ENCODE data around the gene HTRA3. TPM values are rescaled to one million over a fixed set of nuclear protein-coding genes. Genes with fewer than 3 reads are reported as not detected.
A peak's percentile ranks its signal among the peaks of the same experiment; 100 is the strongest.

Gene HTRA3
- total and polyA plus RNA-seq, 4 experiments from 2014 or later = not detected

GRCh38 chr4:8294036-8294435 lies 24.5 kb downstream of the HTRA3 start:
- ChIA-PET CTCF (ENCODE audit: partially characterized antibody) (no interaction called here), POLR2A (ENCODE audit: partially characterized antibody) (no interaction called here)
- H3K27ac Mint-ChIP-seq = no peak overlapping the region
- Histone ChIP-seq H3K9me3 (ENCODE audit: control insufficient read depth in 1 of 2, low read length in 2 of 2) (no peaks in the 10 kb centered on the region), H3K27me3 (ENCODE audit: insufficient read depth, low read length) (peaks cover 4% of the 10 kb centered on the region), H3K4me1 (ENCODE audit: insufficient read depth, low read length) (no peaks in the 10 kb centered on the region), H3K27ac (ENCODE audit: low read depth, low read length) (no peak overlapping the region), H3K4me3 (ENCODE audit: low read length in 2 of 2) (no peak overlapping the region), H3K36me3 (ENCODE audit: insufficient read depth, low read length) (no peaks in the 10 kb centered on the region)
- no peaks in the 10 kb centered on the region for H3K4me1 Mint-ChIP-seq
- no peak overlapping the region for H3K4me3 Mint-ChIP-seq
- peaks cover 0 to 4% (median 0%) of the 10 kb centered on the region in 8 donors for H3K9me3 Mint-ChIP-seq
- H3K36me3 Mint-ChIP-seq = no peaks in the 10 kb centered on the region
- peaks cover 0 to 3% of the 10 kb centered on the region in 2 donors for H3K27me3 Mint-ChIP-seq
- no peak for DNase-seq
- intact Hi-C loops (cut with micrococcal nuclease) = no loop called here

GRCh38 chr4:8294775-8295174 lies 25.2 kb downstream of the HTRA3 start:
- no peaks in the 10 kb centered on the region for H3K4me1 Mint-ChIP-seq
- H3K4me3 ChIP-seq (ENCODE audit: low read length in 2 of 2) = no peak overlapping the region
- H3K27me3 Mint-ChIP-seq = peaks cover 0 to 3% of the 10 kb centered on the region in 2 donors
- H3K9me3 Mint-ChIP-seq = peaks cover 0 to 4% (median 0%) of the 10 kb centered on the region in 8 donors
- ChIA-PET POLR2A (ENCODE audit: partially characterized antibody) (no interaction called here), CTCF (ENCODE audit: partially characterized antibody) (no interaction called here)
- H3K36me3 ChIP-seq (ENCODE audit: insufficient read depth, low read length) = no peaks in the 10 kb centered on the region
- DNase-seq = no peak
- H3K4me1 ChIP-seq (ENCODE audit: insufficient read depth, low read length) = no peaks in the 10 kb centered on the region
- H3K27me3 ChIP-seq (ENCODE audit: insufficient read depth, low read length) = peaks cover 4% of the 10 kb centered on the region
- no peaks in the 10 kb centered on the region for H3K9me3 ChIP-seq (ENCODE audit: control insufficient read depth in 1 of 2, low read length in 2 of 2)
- no peak overlapping the region for H3K27ac Mint-ChIP-seq
- no peaks in the 10 kb centered on the region for H3K36me3 Mint-ChIP-seq
- H3K4me3 Mint-ChIP-seq = no peak overlapping the region
- no peak overlapping the region for H3K27ac ChIP-seq (ENCODE audit: low read depth, low read length)
- intact Hi-C loops (cut with micrococcal nuclease) = no loop called here

GRCh38 chr4:8295471-8295870 lies 25.9 kb downstream of the HTRA3 start:
- no peak overlapping the region for H3K27ac Mint-ChIP-seq
- no peaks in the 10 kb centered on the region for H3K36me3 ChIP-seq (ENCODE audit: insufficient read depth, low read length)
- ChIA-PET CTCF (ENCODE audit: partially characterized antibody) (no interaction called here), POLR2A (ENCODE audit: partially characterized antibody) (no interaction called here)
- H3K4me3 ChIP-seq (ENCODE audit: low read length in 2 of 2) = no peak overlapping the region
- intact Hi-C loops (cut with micrococcal nuclease) = no loop called here
- no peaks in the 10 kb centered on the region for H3K4me1 Mint-ChIP-seq
- H3K27ac ChIP-seq (ENCODE audit: low read depth, low read length) = no peak overlapping the region
- H3K4me1 ChIP-seq (ENCODE audit: insufficient read depth, low read length) = no peaks in the 10 kb centered on the region
- H3K27me3 Mint-ChIP-seq = peaks cover 1 to 3% of the 10 kb centered on the region in 2 donors
- H3K9me3 Mint-ChIP-seq = peaks cover 0 to 4% (median under 1%) of the 10 kb centered on the region in 8 donors
- no peak overlapping the region for H3K4me3 Mint-ChIP-seq
- no peak for DNase-seq
- peaks cover 4% of the 10 kb centered on the region for H3K27me3 ChIP-seq (ENCODE audit: insufficient read depth, low read length)
- no peaks in the 10 kb centered on the region for H3K36me3 Mint-ChIP-seq
- H3K9me3 ChIP-seq (ENCODE audit: control insufficient read depth in 1 of 2, low read length in 2 of 2) = no peaks in the 10 kb centered on the region

- no peaks in the 10 kb centered on the region for H3K4me1 Mint-ChIP-seq
- peaks cover 0 to 8% (median 6%) of the 10 kb centered on the region in 8 donors for H3K9me3 Mint-ChIP-seq
- intact Hi-C loops (cut with micrococcal nuclease) = no loop called here
- no peaks in the 10 kb centered on the region for H3K9me3 ChIP-seq (ENCODE audit: control insufficient read depth in 1 of 2, low read length in 2 of 2)
- H3K36me3 Mint-ChIP-seq = no peaks in the 10 kb centered on the region
- H3K27ac Mint-ChIP-seq = no peak overlapping the region
- no peaks in the 10 kb centered on the region for H3K4me1 ChIP-seq (ENCODE audit: insufficient read depth, low read length)
- no peak overlapping the region for H3K27ac ChIP-seq (ENCODE audit: low read depth, low read length)
- no peak for DNase-seq
- H3K36me3 ChIP-seq (ENCODE audit: insufficient read depth, low read length) = no peaks in the 10 kb centered on the region
- H3K4me3 ChIP-seq (ENCODE audit: low read length in 2 of 2) = no peak overlapping the region
- ChIA-PET POLR2A (ENCODE audit: partially characterized antibody) (no interaction called here), CTCF (ENCODE audit: partially characterized antibody) (no interaction called here)
- peaks cover 4% of the 10 kb centered on the region for H3K27me3 ChIP-seq (ENCODE audit: insufficient read depth, low read length)
- no peak overlapping the region for H3K4me3 Mint-ChIP-seq
- peaks cover 1 to 3% of the 10 kb centered on the region in 2 donors for H3K27me3 Mint-ChIP-seq
These were observed 26.9 kb downstream of the HTRA3 start for GRCh38 chr4:8296491-8296890.

- DNase-seq = no peak
- Histone ChIP-seq H3K9me3 (ENCODE audit: control insufficient read depth in 1 of 2, low read length in 2 of 2) (no peaks in the 10 kb centered on the region), H3K4me1 (ENCODE audit: insufficient read depth, low read length) (no peaks in the 10 kb centered on the region), H3K27ac (ENCODE audit: low read depth, low read length) (no peak overlapping the region), H3K27me3 (ENCODE audit: insufficient read depth, low read length) (peaks cover 4% of the 10 kb centered on the region), H3K36me3 (ENCODE audit: insufficient read depth, low read length) (no peaks in the 10 kb centered on the region), H3K4me3 (ENCODE audit: low read length in 2 of 2) (no peak overlapping the region)
- H3K27me3 Mint-ChIP-seq = peaks cover 1 to 6% of the 10 kb centered on the region in 2 donors
- H3K27ac Mint-ChIP-seq = no peak overlapping the region
- H3K9me3 Mint-ChIP-seq = peaks cover 0 to 10% (median 6%) of the 10 kb centered on the region in 8 donors
- POLR2A ChIA-PET (ENCODE audit: partially characterized antibody) = no interaction called here
- H3K4me1 Mint-ChIP-seq = no peaks in the 10 kb centered on the region
- CTCF ChIA-PET (ENCODE audit: partially characterized antibody) = no interaction called here
- H3K4me3 Mint-ChIP-seq = no peak overlapping the region
- no peaks in the 10 kb centered on the region for H3K36me3 Mint-ChIP-seq
- intact Hi-C loops (cut with micrococcal nuclease) = no loop called here
These were observed 27.6 kb downstream of the HTRA3 start for GRCh38 chr4:8297141-8297601.

- H3K27me3 Mint-ChIP-seq = peaks cover 1 to 8% of the 10 kb centered on the region in 2 donors
- CTCF ChIA-PET (ENCODE audit: partially characterized antibody) = no interaction called here
These were observed 28.3 kb downstream of the HTRA3 start for GRCh38 chr4:8297691-8298485.

GRCh38 chr4:8300832-8301231 lies 31.3 kb downstream of the HTRA3 start:
- Mint-ChIP-seq H3K4me1 (no peaks in the 10 kb centered on the region), H3K27ac (no peak overlapping the region), H3K9me3 (peaks cover 0 to 10% (median 6%) of the 10 kb centered on the region in 8 donors), H3K4me3 (no peak overlapping the region), H3K36me3 (no peaks in the 10 kb centered on the region), H3K27me3 (peaks cover 4 to 10% of the 10 kb centered on the region in 2 donors)
- H3K27ac ChIP-seq (ENCODE audit: low read depth, low read length) = no peak overlapping the region
- CTCF ChIA-PET (ENCODE audit: partially characterized antibody) = no interaction called here
- H3K36me3 ChIP-seq (ENCODE audit: insufficient read depth, low read length) = no peaks in the 10 kb centered on the region
- no peak overlapping the region for H3K4me3 ChIP-seq (ENCODE audit: low read length in 2 of 2)
- no peaks in the 10 kb centered on the region for H3K9me3 ChIP-seq (ENCODE audit: control insufficient read depth in 1 of 2, low read length in 2 of 2)
- H3K4me1 ChIP-seq (ENCODE audit: insufficient read depth, low read length) = no peaks in the 10 kb centered on the region
- DNase-seq = no peak
- intact Hi-C loops (cut with micrococcal nuclease) = no loop called here
- peaks cover 4% of the 10 kb centered on the region for H3K27me3 ChIP-seq (ENCODE audit: insufficient read depth, low read length)
- POLR2A ChIA-PET (ENCODE audit: partially characterized antibody) = no interaction called here

More at GRCh38 chr4:8297691-8298485, 28.3 kb downstream of the HTRA3 start:
- no peaks in the 10 kb centered on the region for H3K4me1 ChIP-seq (ENCODE audit: insufficient read depth, low read length)
- no peak overlapping the region for H3K4me3 ChIP-seq (ENCODE audit: low read length in 2 of 2)
- no peak for DNase-seq
- no peaks in the 10 kb centered on the region for H3K9me3 ChIP-seq (ENCODE audit: control insufficient read depth in 1 of 2, low read length in 2 of 2)
- Mint-ChIP-seq H3K4me1 (no peaks in the 10 kb centered on the region), H3K9me3 (peaks cover 0 to 10% (median 6%) of the 10 kb centered on the region in 8 donors), H3K27ac (no peak overlapping the region), H3K36me3 (no peaks in the 10 kb centered on the region), H3K4me3 (peak overlapping the region in 1 of 8 donors; percentile 41)
- H3K27ac ChIP-seq (ENCODE audit: low read depth, low read length) = no peak overlapping the region
- H3K36me3 ChIP-seq (ENCODE audit: insufficient read depth, low read length) = no peaks in the 10 kb centered on the region
- intact Hi-C loops (cut with micrococcal nuclease) = no loop called here
- H3K27me3 ChIP-seq (ENCODE audit: insufficient read depth, low read length) = peaks cover 4% of the 10 kb centered on the region
- POLR2A ChIA-PET (ENCODE audit: partially characterized antibody) = no interaction called here
